Ecto neural progenitor cell (in vitro differentiated cells): ENCODE measurements around the gene GNA12.
"Not testable (repeated sequence)": the region's sequence is repeated elsewhere in the genome, so short reads cannot be mapped to it uniquely, and the experiment has no call there.

Source experiments
- DNase-seq: peaks from one replicate; pipeline ENCODE4 v3.0.0-alpha.2; 2018; ENCODE audit warnings: low spot score

GNA12 gene

DNA sequence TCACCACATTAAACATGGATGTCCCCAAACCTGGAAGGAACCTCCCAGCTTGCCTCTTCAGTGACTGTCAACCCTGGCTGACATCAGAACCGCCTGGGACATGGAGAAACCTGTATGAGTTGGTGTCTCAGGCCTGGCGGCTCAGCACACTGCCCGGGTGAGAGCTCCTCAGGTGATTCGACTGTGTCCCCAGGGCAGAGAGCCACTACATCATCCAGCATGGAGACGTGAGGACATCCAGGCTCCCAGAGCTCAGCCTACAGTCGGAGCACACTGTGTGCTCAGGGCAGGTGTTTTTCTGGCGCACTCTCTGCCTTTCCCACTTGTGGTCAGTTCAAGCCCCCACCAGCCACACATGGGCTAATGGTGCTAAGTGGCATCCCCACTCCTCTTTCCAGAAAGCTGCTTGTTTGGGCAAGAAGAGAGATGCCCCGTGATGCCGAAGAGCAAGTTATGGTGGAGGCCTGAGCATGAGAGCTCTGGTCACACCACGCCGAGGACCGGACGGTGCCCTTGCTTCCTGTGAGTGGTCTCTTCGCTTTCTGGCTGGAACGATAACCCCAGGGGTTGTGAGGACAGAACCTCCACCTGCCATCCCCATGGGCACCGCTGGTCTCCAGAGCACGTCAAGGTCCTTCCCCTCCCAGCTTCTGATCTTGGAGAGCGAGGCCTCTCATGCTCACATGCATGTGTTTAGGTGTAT lies 117.6 kb downstream of the GNA12 start:
- DNase-seq: no peak

DNA sequence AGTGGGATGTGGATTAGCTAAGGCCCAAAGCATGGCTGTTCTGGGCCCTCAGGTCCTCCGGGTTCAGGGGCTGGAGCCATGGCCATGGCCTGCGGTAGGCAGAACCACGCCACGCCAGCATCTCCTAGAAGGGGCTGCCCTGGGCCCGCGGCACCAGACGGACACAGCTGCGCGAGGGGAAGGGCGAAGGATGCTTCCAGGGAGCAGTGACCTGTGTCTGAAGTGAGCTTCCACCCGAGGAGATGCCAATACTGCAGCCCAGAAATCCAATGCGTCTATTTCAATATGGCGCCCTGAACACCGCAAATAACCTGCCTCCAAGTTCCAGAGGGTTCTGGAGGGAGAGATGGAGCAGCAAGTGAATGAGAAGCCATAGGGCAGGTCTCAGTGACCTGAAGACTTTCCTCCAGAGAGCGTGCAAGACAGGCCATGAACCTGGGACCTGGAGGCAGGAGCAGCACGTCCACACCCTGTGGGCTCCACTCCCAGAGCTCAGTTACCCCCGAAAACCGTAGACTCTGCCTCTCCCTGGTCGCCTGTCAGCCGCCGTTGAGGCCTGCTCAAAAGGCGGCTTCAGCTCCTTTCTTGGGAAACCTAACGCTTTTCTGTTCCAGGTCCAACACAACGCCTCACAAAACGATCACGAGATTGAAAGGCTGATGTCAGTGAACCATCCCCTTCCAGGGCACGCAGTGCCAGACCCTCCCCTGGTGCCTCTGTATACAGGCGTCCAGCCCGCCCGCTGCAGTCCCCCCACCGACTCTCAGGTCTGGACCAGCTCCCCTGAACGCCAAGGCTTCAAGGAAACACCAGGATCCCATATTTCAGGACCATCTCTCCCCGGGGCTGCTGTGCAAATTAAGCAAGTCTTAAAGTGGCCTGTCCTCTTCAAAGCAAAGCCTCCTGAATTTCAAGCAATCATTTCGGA lies 118.7 kb downstream of the GNA12 start:
- no peak for DNase-seq

DNA sequence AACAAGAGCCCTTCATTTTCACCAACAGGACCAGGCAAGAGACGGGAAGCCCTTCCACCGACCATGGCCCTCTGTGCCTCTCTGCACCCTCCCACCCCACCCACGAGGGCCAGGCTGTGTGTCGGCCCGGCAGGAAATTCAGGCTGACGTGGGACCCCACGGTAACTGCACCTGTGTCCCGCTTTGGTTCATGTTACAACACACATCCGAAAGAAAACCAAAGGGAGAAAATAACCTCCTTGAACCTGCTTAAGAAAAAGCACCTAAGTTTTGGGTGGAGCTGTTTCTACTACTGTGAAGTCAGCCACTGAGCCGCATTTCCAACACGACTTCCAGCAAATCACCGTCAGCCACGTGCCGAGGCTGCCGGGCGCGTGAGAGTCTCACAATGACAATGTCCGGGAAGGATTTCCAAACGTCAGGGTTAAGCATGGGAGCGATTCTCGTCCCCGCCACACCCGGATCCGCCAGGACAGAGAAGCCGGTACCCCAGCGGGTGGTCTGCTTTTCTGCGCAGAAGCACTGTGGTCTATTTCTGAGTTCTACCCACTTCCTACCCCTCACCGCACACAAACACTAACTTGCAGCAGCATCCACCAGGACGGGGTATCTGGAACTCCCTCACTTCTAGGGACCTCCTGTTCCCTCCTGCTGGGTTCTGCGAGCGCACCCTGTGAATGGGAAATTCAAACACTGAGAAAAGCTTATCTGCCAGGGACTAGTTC lies 119.5 kb downstream of the GNA12 start:
- no peak for DNase-seq

DNA sequence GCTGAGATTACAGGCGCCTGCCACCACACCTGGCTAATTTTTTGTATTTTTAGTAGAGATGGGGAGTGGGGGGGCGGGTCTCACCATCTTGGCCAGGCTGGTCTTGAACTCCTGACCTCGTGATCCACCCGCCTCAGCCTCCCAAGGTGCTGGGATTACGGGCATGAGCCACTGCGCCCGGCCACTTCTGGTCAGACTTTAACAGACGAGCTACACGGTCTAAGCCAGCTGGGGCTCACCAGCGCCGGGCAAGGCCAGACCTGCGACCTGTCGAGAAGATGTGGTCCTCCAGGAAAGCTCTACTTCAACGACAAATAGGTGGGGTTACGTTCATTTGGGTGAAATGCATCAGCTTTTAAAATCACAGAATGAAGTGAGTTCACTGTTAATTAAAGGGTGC lies 120.1 kb downstream of the GNA12 start:
- DNase-seq: not testable (repeated sequence)

DNA sequence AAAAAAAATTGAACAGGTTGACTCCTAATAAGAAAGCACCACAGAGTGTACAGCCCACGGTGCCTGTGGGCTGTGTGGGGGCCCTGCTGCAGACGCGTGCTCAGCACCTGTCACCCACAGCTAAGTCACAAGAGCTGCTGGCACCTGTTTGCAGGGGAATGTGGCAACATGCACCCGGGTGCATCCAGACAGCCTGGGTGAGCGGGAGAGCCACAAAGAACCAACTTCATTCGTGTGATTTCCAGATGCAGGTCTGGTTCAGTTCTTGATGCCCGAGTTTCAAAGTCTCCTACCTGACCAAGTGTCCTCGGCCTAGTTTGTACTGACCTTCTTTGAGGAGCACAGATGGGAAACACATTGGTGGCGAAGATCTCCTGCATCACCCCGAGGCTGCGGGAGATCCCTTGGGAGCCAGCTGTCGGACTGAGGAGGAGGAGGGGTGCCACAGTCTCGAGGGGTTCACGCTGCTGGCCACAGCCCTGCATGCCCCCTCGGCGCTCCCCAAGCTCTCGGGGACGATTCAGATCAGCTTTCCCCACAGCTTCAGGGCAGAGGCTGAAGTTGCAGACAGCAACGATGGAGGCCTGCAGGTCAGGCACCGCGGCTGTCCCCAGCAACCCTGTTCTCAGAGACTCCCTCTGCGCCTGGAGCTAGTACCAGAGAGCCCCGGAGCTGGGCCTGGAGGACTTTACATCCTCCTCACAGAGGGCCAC lies 120.8 kb downstream of the GNA12 start:
- DNase-seq: no peak

DNA sequence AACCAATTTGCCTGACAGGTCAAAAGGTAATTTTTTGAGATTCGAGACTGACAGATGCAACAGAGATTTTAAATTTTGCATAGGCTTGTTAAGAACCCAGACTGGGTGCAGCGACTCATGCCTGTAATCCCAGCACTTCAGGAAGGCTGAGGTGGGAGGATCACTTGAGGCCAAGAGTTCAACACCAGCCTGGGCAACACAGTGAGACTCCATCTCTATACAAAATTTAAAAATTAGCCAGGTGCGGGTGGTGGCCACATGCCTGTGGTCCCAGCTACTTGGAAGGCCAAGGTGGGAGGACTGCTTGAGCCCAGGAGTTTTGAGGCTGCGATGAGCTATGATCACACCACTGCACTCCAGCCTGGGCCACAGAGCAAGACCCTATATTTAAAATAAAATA lies 121.5 kb downstream of the GNA12 start:
- DNase-seq: no peak

DNA sequence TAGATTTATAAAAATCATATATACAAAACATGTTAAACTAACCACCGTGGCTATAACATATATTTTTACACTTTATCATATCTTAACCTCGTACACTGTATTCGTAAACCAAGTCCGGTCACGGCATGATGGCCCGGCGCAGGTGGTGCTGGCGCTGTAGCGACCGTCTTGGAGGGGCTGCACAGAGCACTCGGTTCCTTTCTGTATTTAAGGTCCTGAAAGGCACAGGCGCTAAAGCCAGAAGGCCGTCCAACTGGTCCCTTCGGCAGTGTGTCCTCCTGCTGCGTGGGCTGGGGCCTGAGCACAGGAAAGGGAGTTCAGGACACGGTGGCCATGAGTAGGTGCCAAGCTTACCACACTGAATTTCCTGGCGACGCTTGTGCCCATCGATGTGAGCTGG lies 122.3 kb downstream of the GNA12 start:
- no peak for DNase-seq

DNA sequence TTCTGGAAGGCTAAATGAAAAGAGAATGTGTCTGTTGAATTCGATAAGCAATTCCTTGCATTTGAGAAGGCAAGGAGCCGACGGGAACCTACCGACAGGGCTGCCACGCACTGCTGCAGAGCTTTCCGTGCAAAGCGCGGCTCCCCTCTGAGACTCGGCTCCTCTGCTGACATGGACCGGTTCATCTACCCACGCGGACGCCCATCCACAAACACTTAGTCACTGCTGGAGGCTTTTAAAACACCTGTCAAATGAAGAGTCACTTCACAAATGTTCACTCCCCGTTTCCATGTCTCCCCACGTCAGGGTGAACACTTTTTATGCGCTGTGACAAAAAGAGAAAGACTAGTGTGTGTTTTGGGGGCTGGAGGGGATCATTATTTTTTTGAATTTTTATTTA lies 124.1 kb downstream of the GNA12 start:
- no peak for DNase-seq

DNA sequence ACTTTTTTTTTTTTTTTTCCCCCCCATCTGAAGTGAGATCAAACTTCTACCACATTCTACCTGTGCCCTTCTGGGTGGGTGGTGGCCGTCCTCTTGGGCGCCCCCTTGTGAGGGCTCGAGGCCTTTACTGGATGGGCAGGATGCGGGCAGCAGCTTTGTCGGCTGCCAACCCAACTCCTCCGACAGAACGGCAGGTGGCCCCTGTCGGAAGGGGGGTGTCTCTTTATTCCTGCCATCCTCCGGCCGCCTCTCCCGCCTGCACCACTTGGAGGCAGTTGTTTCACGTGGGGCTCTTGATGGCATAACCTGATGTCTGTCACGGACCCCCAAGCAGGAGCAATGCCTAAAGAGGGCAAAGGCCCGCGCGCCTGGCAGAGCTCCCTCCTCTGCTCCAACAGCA lies 125.1 kb downstream of the GNA12 start:
- DNase-seq: peak; percentile 67

DNA sequence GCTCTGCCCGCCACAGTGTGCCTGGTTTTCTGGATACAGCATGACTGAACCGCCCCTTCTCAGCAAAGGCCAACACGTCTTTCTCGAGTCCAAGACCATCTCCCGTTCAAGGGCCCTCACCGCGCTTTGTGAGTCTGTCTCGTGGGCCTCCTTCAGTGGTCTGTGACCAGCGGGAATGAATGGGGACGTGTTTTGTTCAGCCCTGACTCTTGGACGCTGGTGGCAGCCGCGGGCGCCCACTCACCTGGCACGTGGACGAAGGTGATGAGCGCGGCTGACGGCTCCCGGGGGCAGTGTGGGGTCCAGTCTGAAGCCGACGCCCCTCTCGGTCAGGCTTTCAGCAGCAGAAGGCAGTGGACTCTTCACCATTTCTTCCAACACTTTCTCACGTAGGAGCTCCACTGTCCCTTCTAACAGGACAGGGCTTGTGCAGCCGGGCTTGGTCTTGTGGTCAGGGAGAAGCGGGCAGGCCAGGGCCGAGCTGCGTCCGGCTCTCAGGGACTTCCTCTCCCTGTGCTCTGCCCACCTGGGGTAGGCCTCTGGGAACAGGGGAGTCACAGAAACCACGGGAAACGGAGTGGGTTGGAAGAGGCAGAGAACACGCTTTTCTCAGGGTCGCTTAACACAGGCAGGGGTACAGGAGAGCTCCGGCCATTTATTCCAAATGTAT lies 125.7 kb downstream of the GNA12 start:
- DNase-seq: no peak

DNA sequence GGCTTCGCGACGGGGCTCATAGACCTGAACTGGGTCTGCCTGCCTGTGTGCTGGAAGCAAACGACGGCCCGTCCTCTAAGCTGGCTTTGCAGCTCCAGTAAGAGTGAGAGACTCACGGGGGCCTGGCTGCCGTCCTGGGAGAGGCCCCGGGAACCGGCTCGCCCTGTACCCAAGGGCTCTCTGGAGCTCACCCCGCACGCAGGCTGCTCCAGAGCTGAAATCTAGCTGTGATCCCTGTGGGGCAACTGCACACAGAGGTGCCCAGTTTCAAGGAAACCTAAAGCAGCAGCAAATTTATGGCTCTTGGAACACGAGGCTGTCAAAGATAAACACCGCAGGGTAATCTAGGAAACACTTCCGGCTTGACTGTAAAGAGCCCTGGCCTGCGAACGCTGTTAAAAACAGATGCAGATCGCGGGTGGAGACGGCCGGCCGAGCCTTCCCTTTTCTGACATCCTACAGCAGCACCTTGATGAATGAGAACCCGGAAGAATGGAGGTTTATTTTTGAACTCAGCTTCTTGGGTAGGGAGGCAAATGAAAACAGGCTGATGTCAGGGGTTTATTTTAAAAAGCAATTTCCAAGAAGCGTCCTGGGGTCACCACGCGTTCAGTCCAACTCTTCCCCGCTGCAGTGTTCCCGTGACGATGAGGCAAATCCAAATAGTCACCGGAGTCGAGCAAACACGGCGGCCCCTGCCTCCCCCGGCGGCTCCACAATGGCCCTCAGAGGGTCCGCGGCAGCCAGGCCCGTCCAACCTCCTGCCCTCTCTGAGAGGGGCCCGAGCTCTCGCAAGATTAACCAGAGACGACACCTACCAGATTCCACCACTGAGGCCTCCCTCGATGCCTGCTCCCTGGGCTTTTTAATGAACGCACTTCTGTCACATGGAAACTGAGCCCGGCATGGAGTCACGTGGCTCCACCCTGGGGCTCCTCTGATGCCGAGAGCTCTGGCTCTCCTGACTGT lies 126.5 kb downstream of the GNA12 start:
- DNase-seq: no peak

DNA sequence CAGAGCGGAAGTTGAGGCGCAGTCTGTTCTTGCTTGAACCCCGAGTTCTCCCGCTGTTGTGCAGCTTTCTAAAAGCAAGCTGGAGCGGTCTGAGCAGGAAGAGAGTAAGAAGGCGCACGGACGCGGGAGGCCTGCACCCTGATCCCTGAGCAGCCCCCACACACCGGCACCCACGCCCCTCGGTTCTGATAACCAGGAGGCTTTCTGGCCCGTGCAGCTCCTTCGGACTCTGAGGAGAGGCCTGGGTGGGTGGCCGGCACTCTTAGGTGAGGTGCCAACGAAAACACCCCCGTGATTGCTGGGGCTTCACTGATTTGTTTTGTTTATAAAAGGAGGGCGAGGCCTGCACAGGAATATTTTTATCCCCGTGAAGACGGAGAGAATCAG lies 127.2 kb downstream of the GNA12 start:
- DNase-seq: no peak

DNA sequence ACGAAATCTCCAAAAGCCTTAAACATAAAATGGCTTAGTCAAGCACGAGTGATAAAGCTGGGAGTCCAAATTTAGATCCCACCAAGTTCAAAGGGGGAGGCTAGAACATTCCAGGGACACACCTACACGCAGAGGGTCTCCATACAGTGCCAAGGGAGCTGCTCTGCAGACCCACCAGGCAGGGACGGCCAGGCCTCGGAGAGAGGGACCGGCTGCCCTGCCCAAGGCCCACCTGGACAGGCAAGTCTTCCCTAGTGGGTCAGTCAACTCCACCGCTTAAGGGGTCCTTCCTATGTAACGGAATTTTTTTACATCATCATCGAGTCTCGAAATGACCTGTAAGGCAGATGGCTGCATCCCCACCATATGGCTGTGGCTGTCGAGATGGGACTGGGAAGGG lies 127.6 kb downstream of the GNA12 start:
- no peak for DNase-seq

DNA sequence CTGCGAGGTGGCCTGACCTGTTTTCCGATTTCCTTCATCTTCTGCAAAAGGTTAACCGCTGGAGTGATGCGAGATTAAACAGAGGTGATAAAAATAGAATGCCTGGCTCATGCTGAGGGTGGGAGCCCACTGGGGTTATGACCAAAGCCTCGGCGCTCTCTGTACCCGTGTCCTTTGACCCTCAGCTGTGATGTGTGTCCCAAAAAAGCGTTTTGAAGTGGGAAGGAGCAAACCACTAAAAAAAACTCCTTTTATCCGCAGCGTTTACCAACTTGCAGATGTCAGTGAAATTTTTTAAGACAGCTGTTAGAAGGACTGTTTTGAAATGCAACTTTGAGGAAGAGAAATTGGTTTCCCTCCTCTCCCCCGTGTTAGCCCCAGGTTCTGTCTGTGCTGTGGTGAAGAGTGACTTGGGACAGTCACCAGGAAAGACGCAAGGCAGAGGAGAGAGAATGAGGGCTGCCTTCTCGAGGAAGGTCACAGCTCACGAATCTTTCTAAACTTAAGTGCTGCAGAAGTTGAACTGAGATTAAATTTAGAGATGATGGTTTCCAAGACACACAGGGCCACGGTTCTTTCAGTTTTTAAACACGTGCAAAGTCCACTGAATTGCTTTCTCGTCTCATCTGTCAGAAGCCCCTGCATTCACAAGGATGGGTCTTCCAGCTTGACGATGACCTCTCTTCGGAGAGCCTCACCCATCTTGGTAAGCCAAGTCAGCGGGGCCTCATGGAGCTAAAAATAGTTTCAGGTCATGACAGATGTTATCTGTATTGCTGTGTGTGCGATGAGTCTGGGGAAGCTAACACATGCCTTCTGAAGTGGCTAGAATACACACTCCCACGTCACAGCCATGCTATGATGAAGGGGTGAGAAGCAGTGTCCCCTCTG lies 128.5 kb downstream of the GNA12 start:
- no peak for DNase-seq

DNA sequence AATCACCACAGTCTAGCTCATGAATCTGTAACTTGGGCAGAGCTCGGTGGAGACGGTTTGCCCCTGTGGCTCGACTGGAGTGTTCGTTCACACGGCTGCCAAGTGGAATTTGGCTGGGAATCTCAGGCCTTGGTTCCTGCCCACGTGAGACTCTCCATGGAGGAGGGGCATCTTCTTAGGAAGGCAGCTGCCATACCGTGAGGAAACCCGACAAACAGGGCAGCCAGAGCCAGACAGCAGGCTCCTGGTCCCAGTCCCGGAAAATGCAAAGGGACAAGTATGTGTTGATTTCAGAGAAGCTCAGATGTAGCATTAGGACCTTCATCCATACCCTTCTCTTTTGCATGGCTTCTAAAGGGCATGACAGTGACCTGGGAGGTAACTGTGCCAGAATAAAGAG lies 129.5 kb downstream of the GNA12 start:
- DNase-seq: no peak

DNA sequence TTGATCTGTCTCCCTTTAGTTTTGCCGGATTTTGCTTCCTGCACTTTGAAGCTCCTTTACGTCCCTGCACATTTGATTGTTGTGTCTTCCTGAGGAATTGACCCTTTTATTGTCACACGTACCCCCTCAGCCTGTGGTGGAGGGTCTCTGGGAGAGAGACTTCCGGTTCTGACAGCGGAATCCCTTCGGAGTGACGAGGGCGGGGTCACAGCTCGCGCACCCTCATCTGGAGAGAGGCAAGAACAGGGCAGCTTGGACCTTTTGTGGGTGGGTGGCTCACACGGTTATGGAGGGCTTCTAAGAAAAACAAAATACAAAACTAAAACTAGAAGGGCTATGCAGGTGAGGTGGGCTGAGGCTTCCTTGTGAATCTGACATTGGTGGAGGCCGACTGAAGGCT lies 130.1 kb downstream of the GNA12 start:
- DNase-seq: no peak

DNA sequence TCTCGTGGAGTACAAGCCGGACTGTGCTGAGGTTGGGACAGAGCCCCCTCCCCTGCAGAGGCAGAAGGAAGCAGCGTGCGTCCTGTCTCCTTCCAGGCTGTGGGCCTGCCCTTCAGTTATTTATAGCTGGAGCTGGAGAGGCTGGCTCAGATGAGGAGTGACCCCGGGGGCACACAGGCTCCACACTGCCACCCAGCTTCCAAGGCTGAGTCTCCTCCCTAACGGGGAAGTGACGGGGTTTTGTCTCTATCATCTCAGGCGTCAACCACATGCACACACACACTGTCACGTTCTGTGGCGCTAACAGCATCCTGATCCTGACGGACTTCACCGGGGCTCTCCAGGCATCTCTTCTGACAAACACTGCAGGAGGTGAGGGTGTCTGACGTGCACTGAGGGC lies 130.7 kb downstream of the GNA12 start:
- DNase-seq: no peak

DNA sequence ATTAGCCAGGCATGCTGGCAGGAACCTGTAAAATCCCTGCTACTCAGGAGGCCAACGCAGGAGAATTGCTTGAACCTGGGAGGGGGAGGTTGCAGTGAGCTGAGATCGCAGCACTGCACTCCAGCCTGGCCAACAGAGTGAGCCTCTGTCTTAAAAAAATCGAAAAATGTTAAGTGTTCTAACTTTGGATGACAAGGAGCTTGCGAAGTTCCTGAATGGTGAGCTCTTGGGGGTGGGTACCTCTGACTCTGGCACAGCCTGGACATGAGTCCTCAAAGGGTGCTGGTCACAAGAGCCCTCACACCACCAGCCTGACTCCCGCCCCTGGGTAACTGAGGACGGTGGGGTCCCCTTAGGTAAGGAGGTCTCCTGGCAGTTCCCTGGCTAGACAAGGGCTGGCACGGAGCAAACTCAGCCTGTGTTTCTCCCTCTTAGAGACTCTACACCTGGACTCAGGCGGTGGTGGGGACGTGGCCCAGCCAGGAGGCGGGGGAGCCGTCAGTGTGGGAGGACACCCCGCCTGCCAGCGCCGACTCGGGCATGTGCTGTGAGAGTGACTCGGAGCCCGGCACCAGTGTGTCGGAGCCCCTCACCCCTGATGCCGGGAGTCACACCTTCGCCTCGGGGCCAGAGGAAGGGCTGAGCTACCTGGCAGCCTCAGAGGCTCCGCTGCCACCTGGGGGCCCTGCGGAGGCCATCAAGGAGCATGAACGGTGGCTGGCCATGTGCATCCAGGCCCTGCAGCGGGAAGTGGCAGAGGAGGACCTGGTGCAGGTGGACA lies 132.0 kb downstream of the GNA12 start:
- DNase-seq: no peak
